GM11168 (cell line): Measurements from ENCODE around the gene KRT14.

Source experiments
- in situ Hi-C: fragments of 300-500 bp; cut with MboI; formaldehyde crosslinking; loops from one replicate; pipeline ENCODE4 v1.12.0; 2022; ENCODE audit warnings: low sequenced_read_pairs; ENCODE audit not compliant: unreplicated experiment

The KRT14 gene

GRCh38 chr17:41535764-41536481, 50.8 kb downstream of the KRT14 start:
- in situ Hi-C loops = no loop called here

- in situ Hi-C loops = no loop called here
Observed at GRCh38 chr17:41534899-41535546, 51.7 kb downstream of the KRT14 start.

- in situ Hi-C loops = no loop called here
Observed at GRCh38 chr17:41533613-41534012, 53.1 kb downstream of the KRT14 start.

- in situ Hi-C loops = no loop called here
Observed at GRCh38 chr17:41532947-41533570, 53.6 kb downstream of the KRT14 start.
